Neural cell (in vitro differentiated cells): ENCODE results near the gene RABL6. TPM values are rescaled to one million over a fixed set of nuclear protein-coding genes. Genes with fewer than 3 reads are reported as not detected.

Experiments used
- H2AFZ ChIP-seq: fragments of 200-600, 300-800 bp; sonication (generic), shearing (Covaris generic); 2 replicates; pipeline ENCODE4 v1.6.0; 2014; ENCODE audit warnings: low read depth, mild to moderate bottlenecking, antibody characterized with exemption, low read length, moderate library complexity
- H3F3A ChIP-seq: fragments of 200-600 bp; shearing (Covaris generic); 2 replicates; pipeline ENCODE4 v1.6.1; 2016; ENCODE audit warnings: mild to moderate bottlenecking, moderate library complexity, mixed read lengths, antibody characterized with exemption, low read length; ENCODE audit not compliant: insufficient read depth, poor library complexity, severe bottlenecking
- H3K27ac ChIP-seq: fragments of 200-600, 300-800 bp; sonication (generic), shearing (Covaris generic); 2 replicates; pipeline ENCODE4 v1.5.1; 2014; ENCODE audit warnings: mild to moderate bottlenecking, low read length, moderate library complexity
- H3K27me3 ChIP-seq: fragments of 300-800, 200-600 bp; sonication (generic), shearing (Covaris generic); 2 replicates; pipeline ENCODE4 v1.6.0; 2014; ENCODE audit warnings: mild to moderate bottlenecking, low read depth, low read length, moderate library complexity; ENCODE audit not compliant: insufficient read depth
- H3K36me3 ChIP-seq: fragments of 300-800, 200-600 bp; sonication (generic), shearing (Covaris generic); 2 replicates; pipeline ENCODE4 v1.5.1; 2014; ENCODE audit warnings: mild to moderate bottlenecking, antibody characterized with exemption, low read length, moderate library complexity; ENCODE audit not compliant: insufficient read depth
- H3K4me2 ChIP-seq: fragments of 300-800, 200-600 bp; sonication (generic), shearing (Covaris generic); 2 replicates; pipeline ENCODE4 v1.6.0; 2014; ENCODE audit warnings: mild to moderate bottlenecking, low read length
- H3K4me3 ChIP-seq: fragments of 300-800, 200-600 bp; sonication (generic), shearing (Covaris generic); 2 replicates; pipeline ENCODE4 v1.5.1; 2014; ENCODE audit warnings: mild to moderate bottlenecking, low read length, moderate library complexity
- H3K79me2 ChIP-seq: fragments of 200-600 bp; shearing (Covaris generic); replicated peaks from 2 replicates; pipeline ENCODE4 v1.6.0; 2014; ENCODE audit warnings: mild to moderate bottlenecking, low read length, moderate library complexity; ENCODE audit not compliant: insufficient read depth
- H3K9ac ChIP-seq: fragments of 300-800, 200-600 bp; sonication (generic), shearing (Covaris generic); 2 replicates; pipeline ENCODE4 v1.6.1; 2016; ENCODE audit warnings: mild to moderate bottlenecking, low read length, mixed read lengths
- H3K9me2 ChIP-seq: fragments of 200-600 bp; shearing (Covaris generic); 2 replicates; pipeline ENCODE4 v1.6.1; 2016; ENCODE audit warnings: mild to moderate bottlenecking, low read length, mixed read lengths; ENCODE audit not compliant: insufficient read depth
- H3K9me3 ChIP-seq: fragments of 200-600, 300-800 bp; sonication (generic), shearing (Covaris generic); 2 replicates; pipeline ENCODE4 v1.6.1; 2016; ENCODE audit warnings: mild to moderate bottlenecking, mixed run types, low read length, moderate library complexity, mixed read lengths
- H4K20me1 ChIP-seq: fragments of 200-600 bp; shearing (Covaris generic); 2 replicates; pipeline ENCODE4 v1.6.1; 2016; ENCODE audit warnings: mild to moderate bottlenecking, mixed run types; ENCODE audit not compliant: insufficient read depth
- EP300 ChIP-seq: fragments of 450-650 bp; conservative IDR thresholded peaks from 2 replicates; pipeline ENCODE4 v1.6.1; 2014; ENCODE audit warnings: antibody characterized with exemption, mild to moderate bottlenecking, moderate library complexity; ENCODE audit not compliant: poor library complexity, severe bottlenecking
- EZH2 ChIP-seq: fragments of 200-600, 300-800 bp; shearing (Covaris generic), sonication (generic); IDR thresholded peaks from 2 replicates; pipeline ENCODE4 v1.6.1; 2014; ENCODE audit warnings: antibody characterized with exemption, low read length, borderline replicate concordance, mild to moderate bottlenecking; ENCODE audit not compliant: insufficient read depth, poor library complexity, severe bottlenecking
- MXI1 ChIP-seq: fragments of 450-650 bp; conservative IDR thresholded peaks from 2 replicates; pipeline ENCODE4 v1.6.1; 2014; ENCODE audit warnings: antibody characterized with exemption, mild to moderate bottlenecking; ENCODE audit not compliant: poor library complexity, severe bottlenecking
- POLR2AphosphoS5 ChIP-seq: IDR thresholded peaks from 2 replicates; pipeline ENCODE4 v1.6.1; 2012
- RAD21 ChIP-seq: fragments of 450-650 bp; conservative IDR thresholded peaks from 2 replicates; pipeline ENCODE4 v1.6.1; 2014; ENCODE audit warnings: antibody characterized with exemption, mild to moderate bottlenecking, moderate library complexity
- SMC3 ChIP-seq: fragments of 450-650 bp; conservative IDR thresholded peaks from 2 replicates; pipeline ENCODE4 v1.6.1; 2014; ENCODE audit warnings: antibody characterized with exemption, mild to moderate bottlenecking, moderate library complexity; ENCODE audit not compliant: poor library complexity
- TAF1 ChIP-seq: IDR thresholded peaks from 2 replicates; pipeline ENCODE4 v1.6.1; 2012; ENCODE audit warnings: low read depth
- polyA plus RNA-seq: library from polyadenylated mRNA; depleted of rRNA; stranded (reverse); fragments of >200 nt; gene quantifications from 2 replicates; pipeline ENCODE4 v1.2.3, GENCODE V29; 2014
- TF ChIP-seq, protein P1 (sequence below): IDR thresholded peaks from 2 replicates; pipeline ENCODE4 v1.6.1; 2012; ENCODE audit warnings: borderline replicate concordance
- TF ChIP-seq, protein P2 (sequence below): fragments of 450-650 bp; IDR thresholded peaks from 2 replicates; pipeline ENCODE4 v1.5.1; 2014; ENCODE audit warnings: antibody characterized with exemption, mild to moderate bottlenecking, moderate library complexity; ENCODE audit not compliant: poor library complexity, severe bottlenecking

The RABL6 gene
- polyA plus RNA-seq, 1 donor from 2014 or later: 46.4 TPM

GRCh38 chr9:136823136-136824046 is 15.6 kb downstream of the RABL6 start:
- H2AFZ ChIP-seq: no peak overlapping the region
- no peaks in the 10 kb centered on the region for H4K20me1 ChIP-seq
- no peaks in the 10 kb centered on the region for H3K79me2 ChIP-seq
- no peak for TF ChIP-seq EP300
- TF ChIP-seq EZH2: no peak
- no peak for TF ChIP-seq RAD21
- no peak for TF ChIP-seq SMC3
- TF ChIP-seq MXI1: no peak
- TF ChIP-seq TAF1: no peak
- TF ChIP-seq, protein P1, sequence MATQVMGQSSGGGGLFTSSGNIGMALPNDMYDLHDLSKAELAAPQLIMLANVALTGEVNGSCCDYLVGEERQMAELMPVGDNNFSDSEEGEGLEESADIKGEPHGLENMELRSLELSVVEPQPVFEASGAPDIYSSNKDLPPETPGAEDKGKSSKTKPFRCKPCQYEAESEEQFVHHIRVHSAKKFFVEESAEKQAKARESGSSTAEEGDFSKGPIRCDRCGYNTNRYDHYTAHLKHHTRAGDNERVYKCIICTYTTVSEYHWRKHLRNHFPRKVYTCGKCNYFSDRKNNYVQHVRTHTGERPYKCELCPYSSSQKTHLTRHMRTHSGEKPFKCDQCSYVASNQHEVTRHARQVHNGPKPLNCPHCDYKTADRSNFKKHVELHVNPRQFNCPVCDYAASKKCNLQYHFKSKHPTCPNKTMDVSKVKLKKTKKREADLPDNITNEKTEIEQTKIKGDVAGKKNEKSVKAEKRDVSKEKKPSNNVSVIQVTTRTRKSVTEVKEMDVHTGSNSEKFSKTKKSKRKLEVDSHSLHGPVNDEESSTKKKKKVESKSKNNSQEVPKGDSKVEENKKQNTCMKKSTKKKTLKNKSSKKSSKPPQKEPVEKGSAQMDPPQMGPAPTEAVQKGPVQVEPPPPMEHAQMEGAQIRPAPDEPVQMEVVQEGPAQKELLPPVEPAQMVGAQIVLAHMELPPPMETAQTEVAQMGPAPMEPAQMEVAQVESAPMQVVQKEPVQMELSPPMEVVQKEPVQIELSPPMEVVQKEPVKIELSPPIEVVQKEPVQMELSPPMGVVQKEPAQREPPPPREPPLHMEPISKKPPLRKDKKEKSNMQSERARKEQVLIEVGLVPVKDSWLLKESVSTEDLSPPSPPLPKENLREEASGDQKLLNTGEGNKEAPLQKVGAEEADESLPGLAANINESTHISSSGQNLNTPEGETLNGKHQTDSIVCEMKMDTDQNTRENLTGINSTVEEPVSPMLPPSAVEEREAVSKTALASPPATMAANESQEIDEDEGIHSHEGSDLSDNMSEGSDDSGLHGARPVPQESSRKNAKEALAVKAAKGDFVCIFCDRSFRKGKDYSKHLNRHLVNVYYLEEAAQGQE: no peak
- TF ChIP-seq, protein P2, sequence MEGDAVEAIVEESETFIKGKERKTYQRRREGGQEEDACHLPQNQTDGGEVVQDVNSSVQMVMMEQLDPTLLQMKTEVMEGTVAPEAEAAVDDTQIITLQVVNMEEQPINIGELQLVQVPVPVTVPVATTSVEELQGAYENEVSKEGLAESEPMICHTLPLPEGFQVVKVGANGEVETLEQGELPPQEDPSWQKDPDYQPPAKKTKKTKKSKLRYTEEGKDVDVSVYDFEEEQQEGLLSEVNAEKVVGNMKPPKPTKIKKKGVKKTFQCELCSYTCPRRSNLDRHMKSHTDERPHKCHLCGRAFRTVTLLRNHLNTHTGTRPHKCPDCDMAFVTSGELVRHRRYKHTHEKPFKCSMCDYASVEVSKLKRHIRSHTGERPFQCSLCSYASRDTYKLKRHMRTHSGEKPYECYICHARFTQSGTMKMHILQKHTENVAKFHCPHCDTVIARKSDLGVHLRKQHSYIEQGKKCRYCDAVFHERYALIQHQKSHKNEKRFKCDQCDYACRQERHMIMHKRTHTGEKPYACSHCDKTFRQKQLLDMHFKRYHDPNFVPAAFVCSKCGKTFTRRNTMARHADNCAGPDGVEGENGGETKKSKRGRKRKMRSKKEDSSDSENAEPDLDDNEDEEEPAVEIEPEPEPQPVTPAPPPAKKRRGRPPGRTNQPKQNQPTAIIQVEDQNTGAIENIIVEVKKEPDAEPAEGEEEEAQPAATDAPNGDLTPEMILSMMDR: no peak
- TF ChIP-seq POLR2AphosphoS5: no peak
- no peak overlapping the region for H3K27ac ChIP-seq
- H3K9me2 ChIP-seq: no peaks in the 10 kb centered on the region
- H3K4me2 ChIP-seq: no peak overlapping the region
- H3K36me3 ChIP-seq: no peaks in the 10 kb centered on the region
- H3K9me3 ChIP-seq: no peaks in the 10 kb centered on the region
- no peaks in the 10 kb centered on the region for H3K27me3 ChIP-seq
- no peak overlapping the region for H3K4me3 ChIP-seq
- no peak overlapping the region for H3K9ac ChIP-seq
- no peaks in the 10 kb centered on the region for H3F3A ChIP-seq

DNA sequence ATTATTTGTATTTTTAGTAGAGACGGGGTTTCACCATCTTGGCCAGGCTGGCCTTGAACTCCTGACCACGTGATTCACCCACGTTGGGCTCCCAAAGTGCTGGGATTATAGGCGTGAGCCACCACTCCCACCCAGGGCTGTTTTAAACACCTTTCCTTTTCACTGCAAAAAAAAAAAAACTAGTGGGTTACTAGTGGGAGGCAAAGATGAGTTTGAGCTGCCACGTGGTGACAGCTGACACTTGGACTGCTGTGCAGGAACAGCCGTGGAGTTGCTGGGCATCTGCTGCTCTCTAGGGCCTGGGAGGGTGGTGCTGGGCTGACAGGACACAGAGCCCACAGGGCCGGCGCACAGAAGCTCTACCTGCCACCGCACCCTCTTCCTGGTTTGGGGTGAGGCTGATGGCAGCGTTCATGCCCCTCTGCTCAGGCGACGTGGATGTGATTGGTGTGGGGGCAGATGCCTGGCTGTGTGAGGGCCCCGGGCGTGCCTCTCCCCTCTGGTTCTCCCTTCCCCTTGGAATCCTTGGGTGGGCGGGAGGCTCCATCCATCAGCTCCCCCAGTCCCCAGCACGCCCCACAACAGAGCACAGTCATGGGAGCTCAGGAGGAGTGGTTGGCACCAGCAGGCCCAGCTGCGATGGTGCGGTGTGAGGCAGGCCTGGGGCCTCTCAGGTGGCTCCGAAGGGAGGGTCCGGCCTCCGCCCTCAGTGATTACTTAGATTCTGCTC is 16.9 kb downstream of the RABL6 start:
- TF ChIP-seq SMC3: no peak
- no peak for TF ChIP-seq RAD21
- TF ChIP-seq POLR2AphosphoS5: no peak
- TF ChIP-seq EZH2: no peak
- no peak for TF ChIP-seq MXI1
- no peak for TF ChIP-seq TAF1
- TF ChIP-seq EP300: no peak
- TF ChIP-seq, protein P2: no peak
- H4K20me1 ChIP-seq: no peaks in the 10 kb centered on the region
- H3K27ac ChIP-seq: no peak overlapping the region

More for the DNA sequence above, 16.9 kb downstream of the RABL6 start:
- Histone ChIP-seq H3K27me3 (no peaks in the 10 kb centered on the region), H3K4me2 (no peak overlapping the region), H3K36me3 (peaks cover 1% of the 10 kb centered on the region), H2AFZ (no peak overlapping the region), H3F3A (no peaks in the 10 kb centered on the region), H3K4me3 (no peak overlapping the region), H3K9me3 (no peaks in the 10 kb centered on the region), H3K79me2 (no peaks in the 10 kb centered on the region), H3K9ac (no peak overlapping the region), H3K9me2 (no peaks in the 10 kb centered on the region)
